ENCODE measurements around the gene FRMD4A. TPM values are rescaled to one million over a fixed set of nuclear protein-coding genes. Genes with fewer than 3 reads are reported as not detected.
"Not testable (repeated sequence)": the region's sequence is repeated elsewhere in the genome, so short reads cannot be mapped to it uniquely, and the experiment has no call there.

Gene FRMD4A
- polyA plus RNA-seq, 1 donor (not counting 4 experiments of a cell fraction or from before 2014, with no cell fraction given) = 12.9 TPM

DNA sequence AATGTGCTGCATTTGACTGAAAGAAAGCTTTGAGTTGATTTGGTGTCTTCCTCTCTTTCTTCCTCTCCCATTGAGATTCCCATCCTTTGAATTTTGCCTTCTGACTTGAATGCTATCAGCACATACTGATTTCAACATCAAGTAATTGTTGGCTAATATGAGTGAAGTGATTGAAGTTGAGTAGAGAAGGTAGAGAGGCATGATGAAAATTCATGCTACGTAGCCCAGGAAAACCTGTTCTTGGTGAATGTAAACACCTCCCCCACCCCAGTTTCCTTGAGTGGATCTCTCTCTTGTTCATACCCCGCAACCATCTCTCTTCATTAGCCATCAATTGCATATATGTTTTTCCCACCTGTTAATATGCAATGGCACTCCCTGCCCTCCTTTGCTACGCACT is 193.3 kb downstream of the FRMD4A start:
- Histone ChIP-seq H3K4me1 (ENCODE audit: control insufficient read depth, extremely low read depth, insufficient read depth, low read length) (no peaks in the 10 kb centered on the region), H3K9me1 (ENCODE audit: control insufficient read depth, extremely low read depth, insufficient read depth, low read length) (no peaks in the 10 kb centered on the region), H4K20me1 (ENCODE audit: control insufficient read depth, extremely low read depth, insufficient read depth, low read length) (no peaks in the 10 kb centered on the region), H3K9ac (ENCODE audit: control insufficient read depth, extremely low read depth, insufficient read depth, low read length) (no peak overlapping the region), H3K36me3 (ENCODE audit: control insufficient read depth in 2 of 2, extremely low read depth in 1 of 2, insufficient read depth in 2 of 2, low read length in 2 of 2) (no peaks in the 10 kb centered on the region), H3K27ac (ENCODE audit: control insufficient read depth, insufficient read depth, low read length) (no peak overlapping the region), H3K4me3 (ENCODE audit: control insufficient read depth in 2 of 3, extremely low read depth in 1 of 3, insufficient read depth in 2 of 3, low read depth in 1 of 3, low read length in 3 of 3) (no peak overlapping the region), H3K9me3 (ENCODE audit: control insufficient read depth, low read depth, low read length) (no peaks in the 10 kb centered on the region), H2AFZ (ENCODE audit: control insufficient read depth, low read length) (no peak overlapping the region), H3K4me2 (ENCODE audit: control insufficient read depth, extremely low read depth, insufficient read depth, low read depth, low read length) (no peak overlapping the region), H3K27me3 (ENCODE audit: control insufficient read depth, extremely low read depth, insufficient read depth, low read length) (peaks cover 7% of the 10 kb centered on the region), H3K79me2 (ENCODE audit: control insufficient read depth, insufficient read depth, low read length) (no peaks in the 10 kb centered on the region)
- no peak for TF ChIP-seq EZH2 (IDR thresholded peaks at IDR 0.05; ENCODE audit: low read length)
- TF ChIP-seq, protein P1, sequence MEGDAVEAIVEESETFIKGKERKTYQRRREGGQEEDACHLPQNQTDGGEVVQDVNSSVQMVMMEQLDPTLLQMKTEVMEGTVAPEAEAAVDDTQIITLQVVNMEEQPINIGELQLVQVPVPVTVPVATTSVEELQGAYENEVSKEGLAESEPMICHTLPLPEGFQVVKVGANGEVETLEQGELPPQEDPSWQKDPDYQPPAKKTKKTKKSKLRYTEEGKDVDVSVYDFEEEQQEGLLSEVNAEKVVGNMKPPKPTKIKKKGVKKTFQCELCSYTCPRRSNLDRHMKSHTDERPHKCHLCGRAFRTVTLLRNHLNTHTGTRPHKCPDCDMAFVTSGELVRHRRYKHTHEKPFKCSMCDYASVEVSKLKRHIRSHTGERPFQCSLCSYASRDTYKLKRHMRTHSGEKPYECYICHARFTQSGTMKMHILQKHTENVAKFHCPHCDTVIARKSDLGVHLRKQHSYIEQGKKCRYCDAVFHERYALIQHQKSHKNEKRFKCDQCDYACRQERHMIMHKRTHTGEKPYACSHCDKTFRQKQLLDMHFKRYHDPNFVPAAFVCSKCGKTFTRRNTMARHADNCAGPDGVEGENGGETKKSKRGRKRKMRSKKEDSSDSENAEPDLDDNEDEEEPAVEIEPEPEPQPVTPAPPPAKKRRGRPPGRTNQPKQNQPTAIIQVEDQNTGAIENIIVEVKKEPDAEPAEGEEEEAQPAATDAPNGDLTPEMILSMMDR (optimal IDR thresholded peaks at IDR 0.05 in 1 of 3, IDR thresholded peaks at IDR 0.05 in 1 of 3, conservative IDR thresholded peaks at IDR 0.05 in 1 of 3; ENCODE audit: extremely low read depth in 1 of 3, insufficient read depth in 2 of 3, low read length in 3 of 3) = no peak
- DNase-seq (ENCODE audit: low read depth, low spot score) (no peak), FAIRE-seq (no peak)
- dilution Hi-C loops (cut with MboI; ENCODE audit: extremely low pct_ligation_motif_present, low sequenced_read_pairs) = no loop called here

DNA sequence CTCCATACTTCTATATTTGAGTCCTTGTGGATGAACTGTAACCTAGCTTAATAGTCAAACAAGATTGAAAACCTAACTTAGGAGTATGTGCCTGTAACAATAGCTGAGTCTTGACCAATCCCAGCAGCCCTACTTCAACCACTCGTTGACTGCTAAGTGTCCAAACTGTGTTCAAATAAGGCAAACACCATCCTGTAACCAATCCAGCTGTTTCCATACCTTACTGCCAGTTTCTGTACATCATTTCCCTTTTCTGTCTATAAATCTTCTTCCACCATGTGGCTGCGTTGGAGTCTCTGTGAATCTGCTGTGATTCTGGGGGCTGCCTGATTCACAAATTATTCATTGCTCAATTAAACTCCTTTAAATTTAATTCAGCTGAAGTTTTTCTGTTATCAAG is 195.5 kb downstream of the FRMD4A start:
- H3K79me2 ChIP-seq (ENCODE audit: control insufficient read depth, insufficient read depth, low read length); H3K36me3 ChIP-seq (ENCODE audit: control insufficient read depth in 2 of 2, extremely low read depth in 1 of 2, insufficient read depth in 2 of 2, low read length in 2 of 2); H4K20me1 ChIP-seq (ENCODE audit: control insufficient read depth, extremely low read depth, insufficient read depth, low read length); FAIRE-seq; H3K9ac ChIP-seq (ENCODE audit: control insufficient read depth, extremely low read depth, insufficient read depth, low read length); H3K27me3 ChIP-seq (ENCODE audit: control insufficient read depth, extremely low read depth, insufficient read depth, low read length); dilution Hi-C loops (cut with MboI; ENCODE audit: extremely low pct_ligation_motif_present, low sequenced_read_pairs); H3K27ac ChIP-seq (ENCODE audit: control insufficient read depth, insufficient read depth, low read length); H3K4me3 ChIP-seq (ENCODE audit: control insufficient read depth in 2 of 3, extremely low read depth in 1 of 3, insufficient read depth in 2 of 3, low read depth in 1 of 3, low read length in 3 of 3); H3K4me1 ChIP-seq (ENCODE audit: control insufficient read depth, extremely low read depth, insufficient read depth, low read length); H3K4me2 ChIP-seq (ENCODE audit: control insufficient read depth, extremely low read depth, insufficient read depth, low read depth, low read length); H3K9me1 ChIP-seq (ENCODE audit: control insufficient read depth, extremely low read depth, insufficient read depth, low read length); DNase-seq (ENCODE audit: low read depth, low spot score); H2AFZ ChIP-seq (ENCODE audit: control insufficient read depth, low read length); H3K9me3 ChIP-seq (ENCODE audit: control insufficient read depth, low read depth, low read length): not testable (repeated sequence)

DNA sequence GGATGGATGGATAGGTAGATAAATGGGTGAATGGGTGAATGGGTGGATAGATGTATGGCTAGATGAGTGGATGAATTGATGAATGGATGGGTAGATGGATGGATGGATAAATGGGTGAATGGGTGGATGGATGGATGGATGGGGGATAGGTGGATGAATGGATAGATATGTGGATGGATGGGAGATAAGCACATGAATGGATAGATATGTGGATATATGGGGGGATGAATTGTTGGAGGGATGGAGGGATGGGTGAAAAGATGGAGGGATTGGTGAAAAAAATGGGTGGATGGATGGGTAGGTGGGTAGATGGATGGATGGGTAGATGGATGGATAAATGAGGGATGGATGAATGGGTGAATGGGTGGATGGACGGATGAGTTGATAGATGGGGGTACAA is 196.4 kb downstream of the FRMD4A start:
- Histone ChIP-seq H3K79me2 (ENCODE audit: control insufficient read depth, insufficient read depth, low read length) (no peaks in the 10 kb centered on the region), H3K4me3 (ENCODE audit: control insufficient read depth in 2 of 3, extremely low read depth in 1 of 3, insufficient read depth in 2 of 3, low read depth in 1 of 3, low read length in 3 of 3) (no peak overlapping the region)
- dilution Hi-C loops (cut with MboI; ENCODE audit: extremely low pct_ligation_motif_present, low sequenced_read_pairs) = no loop called here

More for the DNA sequence above, 196.4 kb downstream of the FRMD4A start:
- Histone ChIP-seq H4K20me1 (ENCODE audit: control insufficient read depth, extremely low read depth, insufficient read depth, low read length) (no peaks in the 10 kb centered on the region), H3K4me2 (ENCODE audit: control insufficient read depth, extremely low read depth, insufficient read depth, low read depth, low read length) (no peak overlapping the region), H3K36me3 (ENCODE audit: control insufficient read depth in 2 of 2, extremely low read depth in 1 of 2, insufficient read depth in 2 of 2, low read length in 2 of 2) (no peaks in the 10 kb centered on the region), H3K9ac (ENCODE audit: control insufficient read depth, extremely low read depth, insufficient read depth, low read length) (no peak overlapping the region), H3K27me3 (ENCODE audit: control insufficient read depth, extremely low read depth, insufficient read depth, low read length) (no peaks in the 10 kb centered on the region), H3K9me1 (ENCODE audit: control insufficient read depth, extremely low read depth, insufficient read depth, low read length) (no peaks in the 10 kb centered on the region), H3K27ac (ENCODE audit: control insufficient read depth, insufficient read depth, low read length) (no peak overlapping the region), H3K4me1 (ENCODE audit: control insufficient read depth, extremely low read depth, insufficient read depth, low read length) (no peaks in the 10 kb centered on the region), H2AFZ (ENCODE audit: control insufficient read depth, low read length) (no peak overlapping the region), H3K9me3 (ENCODE audit: control insufficient read depth, low read depth, low read length) (no peaks in the 10 kb centered on the region)
- FAIRE-seq (no peak), DNase-seq (ENCODE audit: low read depth, low spot score) (no peak)
- no peak for TF ChIP-seq EZH2 (IDR thresholded peaks at IDR 0.05; ENCODE audit: low read length)
